T-helper 1 cell (primary cell): ENCODE data around the gene ALDH5A1.

Experiments used
- DNase-seq, 5 donors: peaks; one replicate each; pipeline ENCODE4 v3.0.0-alpha.2; 2012 to 2020

Gene ALDH5A1

DNA sequence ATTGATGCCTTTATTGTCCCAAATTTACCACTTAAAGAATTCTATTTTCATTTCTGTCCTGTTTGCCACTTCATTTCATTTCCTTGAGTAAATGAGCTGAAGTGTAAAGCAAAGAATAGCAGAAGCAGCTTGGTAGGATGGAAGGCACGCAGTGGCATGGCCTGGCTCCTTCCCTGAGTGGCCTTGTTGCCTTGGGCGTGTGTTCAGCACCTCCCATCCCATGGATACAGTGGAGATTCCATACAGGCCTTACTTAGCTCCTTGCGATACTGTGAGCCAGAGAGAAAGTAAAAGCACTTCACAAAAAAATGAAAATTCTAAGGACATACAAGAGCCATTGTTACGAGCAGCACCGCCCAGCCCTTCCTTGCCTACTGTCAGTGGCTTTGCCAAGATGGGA lies 39.6 kb downstream of the ALDH5A1 start:
- DNase-seq: no peak

DNA sequence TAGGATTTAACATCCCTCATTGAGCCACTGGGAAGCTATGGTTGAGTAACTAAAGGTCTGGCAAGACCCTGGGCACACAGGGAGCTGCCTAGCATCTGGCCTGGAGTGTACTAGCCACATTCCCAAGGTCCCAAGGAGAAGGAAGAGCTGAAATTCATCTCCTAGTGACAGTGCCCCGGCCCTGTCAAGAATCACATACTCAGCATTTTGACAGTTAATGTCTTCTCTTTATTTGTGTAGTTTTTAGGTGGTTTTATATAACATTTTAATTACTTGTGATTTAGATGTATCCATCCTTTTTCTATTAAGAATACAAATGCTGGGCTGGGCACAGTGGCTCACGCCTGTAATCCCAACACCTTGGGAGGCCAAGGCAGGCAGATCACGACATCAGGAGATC lies 40.4 kb downstream of the ALDH5A1 start:
- DNase-seq: no peak

DNA sequence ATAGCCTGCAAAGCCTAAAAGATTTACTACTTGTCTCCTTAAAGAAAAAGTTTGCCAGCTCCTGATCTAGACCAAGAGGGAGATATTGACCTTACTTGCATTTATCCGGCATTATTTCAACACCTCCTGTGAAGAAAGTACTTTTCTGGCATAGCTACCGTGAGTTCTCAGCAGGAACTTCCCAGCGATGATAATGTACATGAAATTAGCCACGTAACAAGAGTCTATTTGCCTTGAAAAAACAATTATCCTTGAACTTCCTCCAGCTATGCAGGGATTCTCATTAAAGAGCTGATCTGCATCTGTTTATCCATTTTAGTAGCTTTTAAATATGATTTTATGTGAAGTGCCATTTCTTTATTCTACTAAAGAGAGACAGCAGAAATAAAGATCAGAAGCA lies 41.7 kb downstream of the ALDH5A1 start:
- DNase-seq: no peak

DNA sequence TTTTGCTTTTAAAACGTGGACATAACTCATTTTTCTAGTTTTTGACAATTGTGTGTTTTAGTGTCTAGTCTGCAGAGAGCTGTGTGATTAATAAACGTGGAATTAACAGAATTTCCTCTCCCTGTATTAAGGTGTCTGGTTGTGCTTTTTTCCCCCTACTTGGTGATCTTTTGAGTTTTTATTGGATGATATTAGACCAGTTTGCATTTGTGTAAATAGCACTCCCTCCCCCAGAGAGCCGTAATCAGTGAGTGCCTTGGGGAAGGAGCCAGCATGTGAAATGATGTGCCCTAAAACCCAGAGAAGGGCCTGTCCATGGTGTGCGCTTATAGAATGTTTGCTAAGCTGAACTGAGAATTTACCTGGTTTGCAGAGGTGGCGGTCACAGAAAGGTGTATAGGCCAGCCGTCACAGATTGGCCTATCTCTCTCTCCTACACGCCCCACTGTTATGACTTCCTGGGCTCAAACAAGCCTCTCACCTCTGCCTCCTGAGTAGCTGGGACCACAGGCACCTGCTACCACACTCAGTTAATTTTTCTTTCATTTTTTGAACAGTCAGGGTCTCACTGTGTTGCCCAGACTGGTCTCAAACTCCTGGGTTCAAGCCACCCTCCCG lies 42.4 kb downstream of the ALDH5A1 start:
- DNase-seq: no peak

GRCh38 chr6:24537771-24538385 lies 43.1 kb downstream of the ALDH5A1 start:
- no peak for DNase-seq

DNA sequence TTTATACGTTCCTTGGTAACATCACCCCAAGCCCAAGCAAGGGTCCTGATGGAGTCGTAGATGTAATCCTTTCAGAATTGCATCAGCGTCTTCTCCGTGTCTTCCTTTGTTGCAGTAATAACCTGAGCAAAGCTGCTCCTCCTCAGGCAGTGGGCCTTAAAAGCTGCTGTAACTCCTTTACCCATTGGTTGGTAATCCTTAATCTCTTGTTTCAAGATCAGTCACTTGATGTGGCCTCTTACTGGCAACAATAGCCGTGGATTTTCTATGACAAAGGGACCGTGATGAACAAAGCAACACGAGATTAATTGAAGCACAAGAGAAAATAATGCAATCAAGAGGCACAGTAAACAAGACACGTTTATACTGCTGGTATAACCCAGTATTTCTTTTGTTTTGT lies 44.6 kb downstream of the ALDH5A1 start:
- DNase-seq: no peak

DNA sequence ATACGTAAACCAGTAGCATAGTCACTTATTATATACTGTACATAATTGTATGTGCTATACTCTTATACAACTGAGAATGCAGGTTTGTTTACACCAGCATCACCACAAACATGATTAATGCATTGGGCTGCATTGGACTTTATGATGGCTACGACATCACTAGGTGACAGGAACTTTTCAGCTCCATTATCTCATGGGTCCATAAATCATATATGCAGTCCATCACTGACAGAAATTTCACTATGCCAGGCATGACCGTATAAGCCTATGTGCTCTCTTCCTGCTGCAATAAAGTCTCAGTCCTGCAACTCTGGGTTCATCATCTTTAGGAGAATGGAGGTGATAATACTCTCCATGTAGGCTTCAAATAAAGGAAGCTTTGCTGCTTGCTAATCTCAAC lies 45.4 kb downstream of the ALDH5A1 start:
- no peak for DNase-seq

GRCh38 chr6:24543683-24544082 lies 48.9 kb downstream of the ALDH5A1 start:
- DNase-seq: no peak

DNA sequence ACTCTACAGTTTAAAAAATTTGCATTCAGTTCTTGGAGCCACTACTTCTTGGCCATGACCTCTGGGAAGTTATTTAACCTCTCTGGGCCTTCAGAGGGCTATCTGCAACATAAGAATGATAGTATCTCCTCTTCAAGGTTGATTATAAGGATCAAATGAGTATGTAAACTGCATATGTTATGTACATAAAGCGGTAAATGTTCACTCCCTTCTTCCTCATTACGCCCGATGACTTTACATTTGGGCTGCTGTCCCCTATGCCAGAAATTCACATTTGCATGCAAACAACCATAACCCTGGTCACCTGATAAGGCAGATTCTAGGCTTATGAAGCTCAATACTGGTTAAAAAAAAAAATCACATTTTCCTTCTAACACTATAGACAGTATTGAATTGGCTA lies 50.4 kb downstream of the ALDH5A1 start:
- DNase-seq: no peak

- DNase-seq: no peak
Measured at GRCh38 chr6:24545691-24546090, 50.9 kb downstream of the ALDH5A1 start.

GRCh38 chr6:24546439-24546838 lies 51.7 kb downstream of the ALDH5A1 start:
- no peak for DNase-seq

DNA sequence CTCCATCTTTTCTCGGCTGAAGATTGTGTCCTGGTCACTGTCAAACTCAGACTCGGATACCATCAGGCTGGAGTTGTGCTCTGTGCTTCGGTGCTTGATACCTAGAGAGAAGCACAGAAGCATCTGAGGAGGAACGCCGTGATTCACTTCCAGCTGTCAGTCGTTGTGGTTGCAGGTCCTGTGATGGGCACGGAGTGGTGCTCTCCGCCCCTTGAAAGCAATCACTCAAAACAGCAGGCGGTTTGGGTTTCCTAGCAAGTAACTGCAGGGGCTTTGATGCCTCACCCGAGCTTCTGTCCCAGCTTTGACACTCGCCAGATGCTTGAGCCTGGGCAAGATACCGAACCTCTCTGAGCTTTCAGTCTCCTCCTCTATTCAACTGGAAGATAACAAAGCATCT lies 52.5 kb downstream of the ALDH5A1 start:
- peak in 1 of 5 donors; percentile 37 for DNase-seq

DNA sequence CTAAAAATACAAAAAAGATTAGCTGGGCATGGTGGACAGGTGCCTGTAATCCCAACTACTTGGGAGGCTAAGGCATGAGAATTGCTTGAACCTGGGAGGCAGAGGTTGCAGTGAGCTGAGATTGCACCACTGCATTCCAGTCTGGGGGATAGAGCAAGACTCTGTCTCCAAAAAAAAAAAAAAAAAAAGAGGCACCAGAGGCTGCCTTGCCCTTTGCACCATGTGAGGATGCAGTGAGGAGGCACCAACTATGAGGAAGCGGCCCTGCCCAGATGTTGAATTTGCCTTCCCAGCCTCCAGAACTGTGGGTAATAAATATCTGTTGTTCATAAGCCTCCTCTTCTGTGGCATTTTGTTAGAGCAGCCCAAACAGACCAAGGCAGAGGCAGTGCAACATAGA lies 54.4 kb downstream of the ALDH5A1 start:
- no peak for DNase-seq

DNA sequence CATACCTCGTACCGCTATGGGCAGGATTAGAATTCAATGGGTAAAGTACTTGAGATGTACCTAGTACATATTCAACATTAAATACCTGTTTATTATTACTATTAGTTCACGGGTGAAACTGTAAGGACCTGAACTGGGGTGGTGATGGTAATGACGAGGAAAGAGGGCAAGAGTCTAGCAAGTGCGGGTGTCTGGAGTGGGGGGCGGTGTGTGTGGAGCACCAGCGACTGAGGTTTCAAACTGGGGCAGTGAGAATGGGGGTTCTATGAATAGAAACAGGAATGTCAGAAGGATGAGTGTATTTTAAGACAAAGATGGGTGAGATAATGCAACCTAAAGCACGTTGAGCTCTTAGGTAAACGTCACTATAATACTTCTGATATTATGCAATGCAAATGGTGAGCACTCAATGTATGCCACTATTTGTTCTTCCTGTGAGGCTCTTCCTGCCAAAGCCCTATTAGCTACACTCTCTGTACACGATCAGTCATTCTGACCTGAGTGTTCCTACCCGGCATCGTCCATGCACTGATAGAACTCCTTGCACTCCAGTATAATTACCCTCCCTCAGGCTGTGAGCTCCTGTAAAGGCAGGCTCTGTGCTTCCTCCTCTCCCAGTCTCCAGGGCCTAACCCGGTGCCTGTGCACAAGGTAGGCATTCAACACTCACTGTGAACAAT lies 55.0 kb downstream of the ALDH5A1 start:
- DNase-seq: no peak

DNA sequence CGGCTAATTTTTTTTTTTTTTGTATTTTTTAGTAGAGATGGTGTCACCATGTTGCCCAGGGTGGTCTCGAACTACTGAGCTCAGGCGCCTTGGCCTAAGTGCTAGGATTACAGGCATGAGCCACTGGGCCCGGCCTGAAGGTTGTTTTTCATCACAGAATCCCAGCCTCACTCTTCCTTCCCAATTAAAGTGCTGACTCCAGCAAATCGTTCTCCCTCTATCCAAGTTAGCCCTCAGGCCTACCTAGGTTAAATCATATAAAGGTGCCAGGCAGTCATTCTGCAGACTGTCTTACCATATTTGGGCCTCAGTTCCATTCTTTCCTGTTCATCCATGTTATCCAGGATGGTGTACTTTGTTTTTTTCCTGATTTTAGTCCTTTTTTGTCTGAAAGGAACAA lies 56.4 kb downstream of the ALDH5A1 start:
- no peak for DNase-seq

DNA sequence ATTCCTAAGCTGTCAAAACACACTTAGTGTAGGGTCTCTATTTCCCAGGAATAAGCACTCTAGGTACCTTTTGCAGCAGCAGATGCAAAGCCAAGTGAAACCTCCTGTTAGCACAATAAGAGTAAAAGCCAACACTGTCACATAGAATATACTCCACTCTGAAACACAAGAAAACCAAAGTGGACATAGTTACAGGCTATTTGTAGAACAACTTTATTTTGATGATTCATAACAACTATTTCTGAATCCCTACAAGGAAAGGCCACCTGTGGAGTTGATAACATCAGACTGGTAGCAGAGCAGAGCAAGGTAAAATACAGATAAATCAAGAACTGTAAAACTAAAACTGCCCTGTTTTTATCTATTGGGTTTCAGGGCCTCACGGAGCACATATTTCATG lies 59.7 kb downstream of the ALDH5A1 start:
- no peak for DNase-seq

GRCh38 chr6:24558516-24558915 lies 63.7 kb downstream of the ALDH5A1 start:
- DNase-seq: no peak

DNA sequence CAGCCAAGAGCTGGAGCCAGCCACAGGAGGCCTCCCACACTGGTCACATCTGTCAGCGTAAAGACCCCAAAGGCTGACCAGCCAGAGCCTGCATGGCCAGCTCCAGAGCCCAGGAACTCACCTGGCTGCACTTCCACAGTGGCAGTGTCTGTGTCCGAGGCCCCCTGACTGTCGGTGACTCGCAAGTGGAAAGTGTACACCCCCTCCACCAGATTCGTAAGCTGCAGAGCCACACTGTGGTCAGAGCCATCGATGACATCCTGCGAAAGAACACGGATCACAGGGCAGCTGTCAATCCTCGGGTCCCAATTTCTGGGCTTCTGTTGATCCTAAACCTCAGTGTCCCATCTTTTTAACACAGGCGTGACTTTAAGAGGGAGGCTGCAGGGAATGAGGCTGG lies 69.3 kb downstream of the ALDH5A1 start:
- no peak for DNase-seq

DNA sequence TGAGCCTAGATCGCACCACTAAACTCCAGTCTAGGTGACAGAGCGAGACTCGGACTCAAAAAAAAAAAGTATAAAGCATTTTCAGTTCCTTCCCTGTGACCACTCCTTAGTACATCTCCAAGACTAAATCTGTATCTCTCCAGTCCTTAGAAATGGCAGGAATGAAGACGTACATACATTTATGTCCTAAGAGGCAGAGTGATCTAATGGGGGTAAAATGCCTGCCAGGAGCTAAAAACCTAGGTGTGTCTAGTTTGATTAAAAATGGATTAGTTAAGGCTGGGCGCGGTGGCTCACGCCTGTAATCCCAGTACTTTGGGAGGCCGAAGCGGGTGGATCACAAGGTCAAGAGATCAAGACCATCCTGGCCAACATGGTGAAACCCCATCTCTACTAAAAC lies 70.4 kb downstream of the ALDH5A1 start:
- no peak for DNase-seq

GRCh38 chr6:24566020-24566767 lies 71.4 kb downstream of the ALDH5A1 start:
- no peak for DNase-seq

GRCh38 chr6:24568683-24569082 lies 73.9 kb downstream of the ALDH5A1 start:
- no peak for DNase-seq

DNA sequence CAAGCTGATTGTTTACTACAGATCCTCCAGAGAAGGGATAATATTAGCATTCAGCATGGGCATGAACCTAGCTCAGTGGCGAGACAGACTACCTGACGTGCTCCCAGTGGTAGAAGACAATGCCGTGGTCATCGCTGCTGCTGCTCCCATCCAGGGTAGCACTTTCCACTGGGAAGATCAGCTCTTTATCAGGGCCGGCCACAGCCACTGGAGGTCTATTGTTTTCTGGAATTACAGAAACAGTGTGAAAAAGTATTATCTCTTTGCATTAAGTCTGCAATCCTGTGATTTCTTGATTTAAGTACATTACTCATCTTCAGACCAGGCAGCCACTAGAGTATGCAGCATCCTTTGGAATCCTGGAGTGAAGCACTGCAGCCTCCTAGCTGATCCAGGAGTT lies 75.0 kb downstream of the ALDH5A1 start:
- DNase-seq: no peak

- DNase-seq: no peak
Measured at GRCh38 chr6:24571361-24571760, 76.6 kb downstream of the ALDH5A1 start.

GRCh38 chr6:24574809-24575208 lies 80.0 kb downstream of the ALDH5A1 start:
- no peak for DNase-seq
